HEK293 (cell line): ENCODE results near the gene METTL17.
A peak's percentile ranks its signal among the peaks of the same experiment; 100 is the strongest.

ENCODE experiments used
- CTCF ChIA-PET: fragments of 350-600 bp; formaldehyde crosslinking; extraction: SDS; loops from one replicate; lab custom pipeline; 2021; ENCODE audit warnings: antibody characterized with exemption; lab: Yijun Ruan, JAX
- POLR2A ChIA-PET: fragments of 300-600 bp; formaldehyde crosslinking; extraction: SDS; loops from one replicate; lab custom pipeline; 2020; ENCODE audit warnings: antibody characterized with exemption, inconsistent platforms; lab: Yijun Ruan, JAX
- H3K27ac ChIP-seq: fragments of 200-500 bp; sonication (Bioruptor generic); 2 replicates; pipeline ENCODE4 v1.5.1; 2014; ENCODE audit warnings: low read depth, low read length, control low read depth, inconsistent platforms; ENCODE audit errors: extremely low read depth
- H3K36me3 ChIP-seq, 2 experiments: fragments of 200-500 bp in 1 of 2; sonication (Bioruptor generic) in 1 of 2; 1 replicate in 1 of 2; 2 replicates in 1 of 2; pipeline ENCODE4 v1.5.1; 2014 to 2017; ENCODE audit warnings: inconsistent platforms in 2 of 2, low read length in 2 of 2; ENCODE audit not compliant: control insufficient read depth in 2 of 2, insufficient read depth in 1 of 2
- H3K4me1 ChIP-seq: fragments of 200-500 bp; sonication (Bioruptor generic); 2 replicates; pipeline ENCODE4 v1.5.1; 2014; ENCODE audit warnings: mild to moderate bottlenecking, low read length, inconsistent platforms; ENCODE audit not compliant: control insufficient read depth, insufficient read depth
- H3K4me3 ChIP-seq: 2 replicates; pipeline ENCODE4 v1.5.1; 2011; ENCODE audit warnings: low read depth, mild to moderate bottlenecking, control low read depth, low read length, moderate library complexity
- H3K9me3 ChIP-seq: fragments of 200-500 bp; sonication (Bioruptor generic); 2 replicates; pipeline ENCODE4 v1.5.1; 2014; ENCODE audit warnings: low read depth, low read length, inconsistent platforms; ENCODE audit not compliant: control insufficient read depth, insufficient read depth
- ATF2 ChIP-seq: fragments of 450-650 bp; formaldehyde crosslinking; IDR thresholded peaks from 2 replicates; pipeline ENCODE4 v1.5.1; 2016; ENCODE audit warnings: missing biosample characterization, missing genetic modification characterization, low read depth
- GLI2 ChIP-seq: fragments of 450-650 bp; formaldehyde crosslinking; IDR thresholded peaks from 2 replicates; pipeline ENCODE4; 2017; ENCODE audit warnings: missing biosample characterization, missing genetic modification characterization, low read depth, borderline replicate concordance
- ZNF114 ChIP-seq: fragments of 450-650 bp; formaldehyde crosslinking; IDR thresholded peaks from 2 replicates; pipeline ENCODE4 v1.5.0; 2017; ENCODE audit warnings: missing biosample characterization, missing genetic modification characterization
- ZNF148 ChIP-seq: fragments of 450-650 bp; formaldehyde crosslinking; IDR thresholded peaks from 2 replicates; pipeline ENCODE4 v1.5.0; 2017; ENCODE audit warnings: missing biosample characterization, missing genetic modification characterization, borderline replicate concordance
- ZNF18 ChIP-seq: fragments of 450-650 bp; formaldehyde crosslinking; IDR thresholded peaks from 2 replicates; pipeline ENCODE4 v1.5.1; 2016; ENCODE audit warnings: missing biosample characterization, missing genetic modification characterization
- ZNF302 ChIP-seq: fragments of 450-650 bp; formaldehyde crosslinking; IDR thresholded peaks from 2 replicates; pipeline ENCODE4 v1.5.1; 2016; ENCODE audit warnings: missing biosample characterization, missing genetic modification characterization, low read depth
- ZNF335 ChIP-seq: fragments of 450-650 bp; formaldehyde crosslinking; conservative IDR thresholded peaks from 2 replicates; pipeline ENCODE4 v1.5.1; 2016; ENCODE audit warnings: missing biosample characterization, missing genetic modification characterization
- ZNF350 ChIP-seq: fragments of 450-650 bp; formaldehyde crosslinking; IDR thresholded peaks from 2 replicates; pipeline ENCODE4 v1.5.0; 2017; ENCODE audit warnings: missing biosample characterization, mild to moderate bottlenecking, missing genetic modification characterization
- ZNF354C ChIP-seq: fragments of 450-650 bp; formaldehyde crosslinking; IDR thresholded peaks from 2 replicates; pipeline ENCODE4 v1.5.1; 2016; ENCODE audit warnings: missing biosample characterization, missing genetic modification characterization, low read depth, borderline replicate concordance
- ZNF449 ChIP-seq: fragments of 450-650 bp; formaldehyde crosslinking; IDR thresholded peaks from 2 replicates; pipeline ENCODE4 v1.5.1; 2017; ENCODE audit warnings: missing biosample characterization, mild to moderate bottlenecking, missing genetic modification characterization, moderate library complexity
- ZNF521 ChIP-seq: fragments of 450-650 bp; formaldehyde crosslinking; IDR thresholded peaks from 2 replicates; pipeline ENCODE4 v1.5.1; 2017; ENCODE audit warnings: missing biosample characterization, mild to moderate bottlenecking, missing genetic modification characterization
- ZNF623 ChIP-seq: fragments of 450-650 bp; formaldehyde crosslinking; IDR thresholded peaks from 2 replicates; pipeline ENCODE4 v1.5.1; 2016; ENCODE audit warnings: missing biosample characterization, missing genetic modification characterization
- ZNF791 ChIP-seq: fragments of 450-650 bp; formaldehyde crosslinking; IDR thresholded peaks from 2 replicates; pipeline ENCODE4 v1.5.1; 2016; ENCODE audit warnings: missing biosample characterization, missing genetic modification characterization
- ZSCAN18 ChIP-seq: fragments of 450-650 bp; formaldehyde crosslinking; IDR thresholded peaks from 2 replicates; pipeline ENCODE4 v1.5.1; 2016; ENCODE audit warnings: missing biosample characterization, missing genetic modification characterization

The METTL17 gene

GRCh38 chr14:20971705-20972021 is 18.1 kb upstream of the METTL17 start (continued):
- TF ChIP-seq ZNF449: 0 out of 2 replicates have a peak, but pooled peaks have one; percentile 54
- no peak for TF ChIP-seq ZNF335 (tag by site-specific recombination)
- no peak for TF ChIP-seq ZSCAN18 (tag by site-specific recombination)
- TF ChIP-seq ZNF623 (tag by site-specific recombination): 0 out of 2 replicates have a peak, but pooled peaks have one; percentile 4

GRCh38 chr14:20973501-20973900 is 16.3 kb upstream of the METTL17 start:
- Histone ChIP-seq H3K27ac (no peak overlapping the region), H3K36me3 (no peaks in the 10 kb centered on the region), H3K4me1 (no peaks in the 10 kb centered on the region), H3K9me3 (no peaks in the 10 kb centered on the region), H3K4me3 (no peak overlapping the region)
- ChIA-PET POLR2A (no interaction called here), CTCF (interaction anchor here (0.9 to 4.1 kb wide), 6 partner anchors 9 to 166 kb away, joined by 3 to 56 read pairs (median 4); no protein-coding TSS in a partner anchor)
- TF ChIP-seq ZNF354C (tag by site-specific recombination): no peak

- Histone ChIP-seq H3K36me3 (no peaks in the 10 kb centered on the region), H3K9me3 (no peaks in the 10 kb centered on the region), H3K27ac (no peak overlapping the region), H3K4me1 (no peaks in the 10 kb centered on the region), H3K4me3 (no peak overlapping the region)
- TF ChIP-seq ZNF350 (tag by site-specific recombination) (no peak), ZNF148 (no peak), ATF2 (tag by site-specific recombination) (no peak), ZNF521 (tag by site-specific recombination) (no peak), GLI2 (tag by site-specific recombination) (no peak), ZNF18 (tag by site-specific recombination) (no peak), ZNF114 (tag by site-specific recombination) (no peak), ZNF791 (tag by site-specific recombination) (no peak), ZNF302 (tag by site-specific recombination) (no peak)
- ChIA-PET CTCF (interaction anchor here (1.4 kb wide), 1 partner anchor 116 kb away, joined by 3 read pairs; no protein-coding TSS in a partner anchor), POLR2A (no interaction called here)
Observed at GRCh38 chr14:20976291-20976690, 13.5 kb upstream of the METTL17 start.
